Astrocyte (in vitro differentiated cells and primary cell): Measurements from ENCODE around the gene KHSRP. TPM values are rescaled to one million over a fixed set of nuclear protein-coding genes. Genes with fewer than 3 reads are reported as not detected.

Experiments used
- DNase-seq: peaks from one replicate; pipeline ENCODE4 v3.0.0-alpha.2; 2010; ENCODE audit warnings: low read depth
- FAIRE-seq: peaks from 2 replicates; lab custom pipeline; 2011; peaks lifted over from hg19 to GRCh38; lab: Jason Lieb, UNC
- H2AFZ ChIP-seq: 2 replicates; pipeline ENCODE4 v1.6.0; 2012; ENCODE audit warnings: low read depth, low read length, inconsistent platforms
- H3K27ac ChIP-seq: 2 replicates; pipeline ENCODE4 v1.5.1; 2011; ENCODE audit warnings: low read depth, low read length, inconsistent platforms
- H3K27me3 ChIP-seq: 2 replicates; pipeline ENCODE4 v1.6.0; 2011; ENCODE audit warnings: low read length, inconsistent platforms; ENCODE audit not compliant: insufficient read depth
- H3K36me3 ChIP-seq: 2 replicates; pipeline ENCODE4 v1.5.1; 2011; ENCODE audit warnings: low read length, inconsistent platforms; ENCODE audit not compliant: insufficient read depth
- H3K4me1 ChIP-seq: 2 replicates; pipeline ENCODE4 v1.5.1; 2011; ENCODE audit warnings: low read length, inconsistent platforms; ENCODE audit not compliant: insufficient read depth
- H3K4me2 ChIP-seq: 2 replicates; pipeline ENCODE4 v1.6.0; 2012; ENCODE audit warnings: low read length, inconsistent platforms
- H3K4me3 ChIP-seq: 2 replicates; pipeline ENCODE4 v1.5.1; 2011; ENCODE audit warnings: low read depth, mild to moderate bottlenecking, low read length, inconsistent platforms; ENCODE audit not compliant: insufficient read depth
- H3K79me2 ChIP-seq: 2 replicates; pipeline ENCODE4 v1.6.0; 2012; ENCODE audit warnings: mild to moderate bottlenecking, low read length, inconsistent platforms; ENCODE audit not compliant: insufficient read depth
- H3K9ac ChIP-seq: 2 replicates; pipeline ENCODE4 v1.6.0; 2012; ENCODE audit warnings: mild to moderate bottlenecking, low read length, inconsistent platforms
- H3K9me3 ChIP-seq: 2 replicates; pipeline ENCODE4 v1.5.1; 2012; ENCODE audit warnings: low read depth, mild to moderate bottlenecking, low read length, inconsistent platforms; ENCODE audit not compliant: insufficient read depth
- H4K20me1 ChIP-seq: 2 replicates; pipeline ENCODE4 v1.6.0; 2012; ENCODE audit warnings: low read length, inconsistent platforms; ENCODE audit not compliant: insufficient read depth
- H3K27ac Mint-ChIP-seq: one replicate; pipeline ENCODE4 v1.8.0; 2021; ENCODE audit warnings: mild to moderate bottlenecking, mixed read lengths; ENCODE audit not compliant: unreplicated experiment
- H3K27me3 Mint-ChIP-seq: one replicate; pipeline ENCODE4 v1.8.0; 2021; ENCODE audit warnings: low read depth, mixed read lengths; ENCODE audit not compliant: unreplicated experiment
- H3K36me3 Mint-ChIP-seq: one replicate; pipeline ENCODE4 v1.8.0; 2021; ENCODE audit warnings: low read depth, mixed read lengths; ENCODE audit not compliant: unreplicated experiment
- H3K4me1 Mint-ChIP-seq: one replicate; pipeline ENCODE4 v1.8.0; 2021; ENCODE audit warnings: low read depth, mixed read lengths; ENCODE audit not compliant: unreplicated experiment
- H3K4me3 Mint-ChIP-seq: one replicate; pipeline ENCODE4 v1.8.0; 2021; ENCODE audit warnings: mild to moderate bottlenecking, moderate library complexity, mixed read lengths; ENCODE audit not compliant: unreplicated experiment
- H3K9me3 Mint-ChIP-seq: one replicate; pipeline ENCODE4 v1.8.0; 2021; ENCODE audit warnings: mild to moderate bottlenecking, mixed read lengths; ENCODE audit not compliant: unreplicated experiment
- CTCF ChIP-seq: IDR thresholded peaks from 2 replicates; pipeline ENCODE4 v1.5.1; 2011; ENCODE audit warnings: low read depth, mild to moderate bottlenecking, inconsistent platforms, low read length, moderate library complexity; ENCODE audit not compliant: insufficient read depth
- EZH2 ChIP-seq: IDR thresholded peaks from 2 replicates; pipeline ENCODE4 v1.6.1; 2012; ENCODE audit warnings: mild to moderate bottlenecking, low read length, inconsistent platforms; ENCODE audit not compliant: insufficient read depth
- total RNA-seq: library from RNA; stranded (reverse); gene quantifications from 2 replicates; pipeline ENCODE4 v1.2.1, GENCODE V29; 2021

Gene KHSRP
- total RNA-seq, 1 donor from 2014 or later, result 297 TPM

GRCh38 chr19:6373096-6373812 is 51.4 kb downstream of the KHSRP start:
- Histone ChIP-seq H3K4me1 (peaks cover 13% of the 10 kb centered on the region), H3K27me3 (no peaks in the 10 kb centered on the region), H3K4me3 (peak overlapping the region; percentile 89), H3K4me2 (peak overlapping the region; percentile 96), H3K27ac (peak overlapping the region; percentile 96), H3K9ac (peak overlapping the region; percentile 96), H3K79me2 (no peaks in the 10 kb centered on the region), H2AFZ (peak overlapping the region; percentile 95), H3K9me3 (no peaks in the 10 kb centered on the region), H4K20me1 (no peaks in the 10 kb centered on the region), H3K36me3 (peaks cover 2% of the 10 kb centered on the region)
- FAIRE-seq (no peak), DNase-seq (peak; percentile 88)
- Mint-ChIP-seq H3K9me3 (no peaks in the 10 kb centered on the region), H3K27ac (peak overlapping the region; percentile 97), H3K27me3 (no peaks in the 10 kb centered on the region), H3K36me3 (peaks cover 3% of the 10 kb centered on the region), H3K4me1 (peaks cover 7% of the 10 kb centered on the region), H3K4me3 (peak overlapping the region; percentile 86)
- no peak for TF ChIP-seq CTCF
- no peak for TF ChIP-seq EZH2

DNA sequence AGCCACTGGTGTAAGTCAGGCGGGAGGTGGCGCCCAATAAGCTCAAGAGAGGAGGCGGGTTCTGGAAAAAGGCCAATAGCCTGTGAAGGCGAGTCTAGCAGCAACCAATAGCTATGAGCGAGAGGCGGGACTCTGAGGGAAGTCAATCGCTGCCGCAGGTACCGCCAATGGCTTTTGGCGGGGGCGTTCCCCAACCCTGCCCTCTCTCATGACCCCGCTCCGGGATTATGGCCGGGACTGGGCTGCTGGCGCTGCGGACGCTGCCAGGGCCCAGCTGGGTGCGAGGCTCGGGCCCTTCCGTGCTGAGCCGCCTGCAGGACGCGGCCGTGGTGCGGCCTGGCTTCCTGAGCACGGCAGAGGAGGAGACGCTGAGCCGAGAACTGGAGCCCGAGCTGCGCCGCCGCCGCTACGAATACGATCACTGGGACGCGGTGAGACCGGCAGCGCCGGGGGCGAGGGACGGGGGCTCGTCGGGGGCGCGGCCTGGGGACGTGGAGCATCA is 52.0 kb downstream of the KHSRP start, which contains the start of gene ALKBH7:
ALKBH7 (plus strand) TSS at position 201 of the 502 bp plus-strand sequence; CDS start at position 228, 27 bp downstream.
- H2AFZ ChIP-seq, result peak within 1 kb of the TSS; percentile 95
- no peaks in the 10 kb centered on the region for H3K27me3 ChIP-seq
- peak within 1 kb of the TSS; percentile 97 for H3K27ac Mint-ChIP-seq
- no peaks in the 10 kb centered on the region for H3K9me3 Mint-ChIP-seq
- peak; percentile 75 for FAIRE-seq
- peak within 1 kb of the TSS; percentile 96 for H3K9ac ChIP-seq
- no peaks in the 10 kb centered on the region for H3K79me2 ChIP-seq
- peak within 1 kb of the TSS; percentile 96 for H3K4me2 ChIP-seq
- TF ChIP-seq CTCF (no peak), EZH2 (no peak)
- H3K9me3 ChIP-seq, result no peaks in the 10 kb centered on the region
- peaks cover 5% of the 10 kb centered on the region for H3K36me3 Mint-ChIP-seq
- no peaks in the 10 kb centered on the region for H4K20me1 ChIP-seq
- peaks cover 13% of the 10 kb centered on the region for H3K4me1 ChIP-seq
- H3K27ac ChIP-seq, result peak within 1 kb of the TSS; percentile 96
- peak within 1 kb of the TSS; percentile 89 for H3K4me3 ChIP-seq
- peak; percentile 99 for DNase-seq
- no peaks in the 10 kb centered on the region for H3K27me3 Mint-ChIP-seq
- peak within 1 kb of the TSS; percentile 86 for H3K4me3 Mint-ChIP-seq
- H3K4me1 Mint-ChIP-seq, result peaks cover 6% of the 10 kb centered on the region
- H3K36me3 ChIP-seq, result peaks cover 5% of the 10 kb centered on the region

DNA sequence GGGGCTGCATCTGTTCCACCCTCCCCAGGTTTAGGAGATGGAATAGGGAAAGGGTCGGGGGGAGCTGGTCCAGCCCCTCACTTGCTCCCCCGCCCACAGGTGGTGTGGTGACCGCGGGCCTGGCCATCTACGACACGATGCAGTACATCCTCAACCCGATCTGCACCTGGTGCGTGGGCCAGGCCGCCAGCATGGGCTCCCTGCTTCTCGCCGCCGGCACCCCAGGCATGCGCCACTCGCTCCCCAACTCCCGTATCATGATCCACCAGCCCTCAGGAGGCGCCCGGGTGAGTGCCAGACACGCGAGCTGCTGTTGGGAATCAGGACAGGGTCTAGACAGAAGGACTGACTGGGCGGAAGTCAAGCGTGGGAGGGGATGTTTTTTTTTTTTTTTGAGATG is 60.3 kb downstream of the KHSRP start:
- Histone ChIP-seq H3K27ac (no peak overlapping the region), H2AFZ (no peak overlapping the region), H4K20me1 (no peaks in the 10 kb centered on the region), H3K9me3 (no peaks in the 10 kb centered on the region), H3K4me1 (peaks cover 4% of the 10 kb centered on the region), H3K36me3 (peaks cover 11% of the 10 kb centered on the region), H3K27me3 (no peaks in the 10 kb centered on the region), H3K4me2 (no peak overlapping the region), H3K9ac (no peak overlapping the region), H3K79me2 (peaks cover 17% of the 10 kb centered on the region), H3K4me3 (no peak overlapping the region)
- no peak overlapping the region for H3K27ac Mint-ChIP-seq
- no peaks in the 10 kb centered on the region for H3K4me1 Mint-ChIP-seq
- FAIRE-seq (no peak), DNase-seq (no peak)
- no peak for TF ChIP-seq CTCF
- TF ChIP-seq EZH2, result no peak
- no peaks in the 10 kb centered on the region for H3K9me3 Mint-ChIP-seq
- peaks cover 20% of the 10 kb centered on the region for H3K36me3 Mint-ChIP-seq
- no peak overlapping the region for H3K4me3 Mint-ChIP-seq
- H3K27me3 Mint-ChIP-seq, result no peaks in the 10 kb centered on the region
